T47D (cell line): Measurements from ENCODE around the gene SDK1.

Experiments
- DNase-seq, 2 experiments: peaks; one replicate each; pipeline versions ENCODE4 v3.0.0 to v3.0.0-alpha.2; 2011 to 2012; ENCODE audit warnings: low read depth in 1 of 2, low spot score in 1 of 2
- JUND ChIP-seq: IDR thresholded peaks from 2 replicates; pipeline ENCODE4 v1.6.1; 2012; ENCODE audit warnings: low read depth
- in situ Hi-C: cut with HindIII; loops from 2 replicates; pipeline ENCODE4 v1.10.0; 2016; ENCODE audit warnings: low sequenced_read_pairs, low pct_unique_long_range_greater_than_20kb

Gene SDK1

DNA sequence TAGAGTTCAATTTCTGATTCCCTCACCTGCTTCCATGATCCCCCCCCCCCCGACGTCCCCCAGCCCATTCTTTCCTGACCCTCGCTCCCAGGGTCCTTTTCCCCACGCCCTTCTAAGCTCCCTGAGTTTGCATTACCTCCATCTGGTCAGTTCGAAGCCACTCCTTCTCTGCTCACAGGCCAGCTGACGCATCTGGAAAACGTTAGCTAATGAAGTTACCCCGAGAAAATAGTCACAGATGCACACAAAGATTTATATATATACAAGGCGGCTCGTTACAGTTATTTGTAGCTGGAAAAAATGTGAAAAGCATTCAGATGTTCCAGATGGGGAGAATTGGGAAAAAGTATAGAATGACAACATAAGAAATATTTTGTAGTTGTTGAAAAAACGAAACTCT lies 751.1 kb downstream of the SDK1 start:
- DNase-seq, result no peak
- in situ Hi-C loops, result no loop called here
- TF ChIP-seq JUND, result no peak

DNA sequence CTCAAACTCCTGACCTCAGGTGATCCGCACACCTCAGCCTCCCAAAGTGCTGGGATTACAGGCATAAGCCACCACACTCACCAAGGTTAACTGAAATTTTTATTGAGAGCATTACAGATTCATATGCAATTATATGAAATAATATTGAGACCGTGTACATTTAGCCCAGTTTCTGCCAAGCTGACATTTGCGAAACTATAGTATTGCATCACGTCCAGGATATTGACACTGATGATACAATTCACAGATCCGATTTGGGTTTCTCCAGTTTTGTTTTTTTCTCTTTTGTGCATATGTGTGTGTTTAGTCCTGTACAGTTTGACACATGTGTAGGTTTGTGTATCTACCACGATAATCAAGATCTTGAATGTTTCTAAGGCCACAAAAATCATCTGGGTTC lies 753.1 kb downstream of the SDK1 start:
- in situ Hi-C loops, result no loop called here
- no peak for DNase-seq
- no peak for TF ChIP-seq JUND

DNA sequence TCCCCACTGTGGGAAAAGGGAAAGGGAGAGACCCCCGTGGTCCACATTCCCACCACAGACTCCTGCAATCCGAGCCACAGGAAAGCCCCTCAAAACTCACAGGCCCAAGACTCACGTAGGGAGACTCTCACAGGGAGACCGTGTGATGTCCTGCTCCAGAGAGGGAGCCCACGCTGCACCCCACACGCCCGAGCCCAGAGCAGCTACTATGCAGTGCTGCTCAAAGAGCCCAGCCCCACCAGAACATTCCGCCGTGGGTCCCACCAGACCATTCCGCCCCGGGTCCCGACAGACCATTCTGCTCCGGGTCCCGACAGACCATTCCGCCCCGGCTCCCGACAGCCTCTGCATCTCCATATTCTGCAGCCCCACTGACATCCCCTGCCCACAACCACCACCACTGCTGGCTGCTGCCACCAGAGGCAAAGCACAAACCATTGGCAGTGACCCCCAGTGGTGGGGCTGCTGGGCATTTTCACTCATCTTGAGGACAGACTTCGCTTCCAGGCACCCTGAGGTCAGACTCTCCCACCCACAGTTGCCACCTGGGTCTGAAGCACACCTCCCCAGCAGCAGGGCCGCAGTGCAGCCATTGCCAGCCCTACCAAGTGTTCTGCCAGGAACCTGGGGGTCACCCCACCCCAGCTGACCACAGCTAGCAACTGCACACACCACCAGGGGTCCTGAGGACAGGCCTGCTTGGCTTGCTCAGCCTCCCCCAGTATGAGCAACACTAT lies 755.7 kb downstream of the SDK1 start:
- DNase-seq, result no peak
- TF ChIP-seq JUND, result no peak
- in situ Hi-C loops, result no loop called here

DNA sequence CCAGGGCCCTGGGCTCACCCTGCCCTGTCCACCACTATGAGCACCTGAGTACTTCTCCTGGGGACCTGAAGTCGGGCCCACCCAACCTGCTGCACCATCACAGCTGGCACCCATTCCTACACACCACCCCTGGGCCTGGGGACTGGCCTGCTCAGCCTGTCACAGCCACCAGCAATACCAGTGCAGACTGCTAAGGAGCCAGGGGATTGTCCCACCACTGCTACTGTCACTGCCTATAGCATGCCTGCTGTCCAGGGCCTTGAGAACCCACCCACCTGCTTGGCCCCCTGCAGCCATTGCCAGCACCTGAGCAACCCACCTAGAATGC lies 756.2 kb downstream of the SDK1 start:
- in situ Hi-C loops, result no loop called here
- no peak for DNase-seq
- no peak for TF ChIP-seq JUND

DNA sequence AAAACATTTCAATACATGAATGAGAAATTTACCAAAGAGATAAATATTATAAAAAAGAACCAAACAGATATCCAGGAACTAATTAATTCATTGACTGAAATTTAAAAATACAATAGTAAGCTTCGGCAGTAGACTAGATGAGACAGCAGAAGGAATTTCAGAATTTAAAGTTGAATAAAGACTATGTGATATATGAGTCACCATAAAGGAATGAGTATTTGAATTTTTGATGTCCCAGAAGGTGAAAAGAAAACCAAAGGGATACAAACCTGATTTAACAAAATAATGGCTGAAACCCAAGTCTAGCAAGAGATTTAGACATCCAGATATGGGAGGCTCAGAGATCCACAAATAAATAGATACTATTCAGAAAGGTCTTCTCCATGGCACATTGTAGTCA lies 757.1 kb downstream of the SDK1 start:
- TF ChIP-seq JUND, result no peak
- DNase-seq, result no peak
- in situ Hi-C loops, result no loop called here

DNA sequence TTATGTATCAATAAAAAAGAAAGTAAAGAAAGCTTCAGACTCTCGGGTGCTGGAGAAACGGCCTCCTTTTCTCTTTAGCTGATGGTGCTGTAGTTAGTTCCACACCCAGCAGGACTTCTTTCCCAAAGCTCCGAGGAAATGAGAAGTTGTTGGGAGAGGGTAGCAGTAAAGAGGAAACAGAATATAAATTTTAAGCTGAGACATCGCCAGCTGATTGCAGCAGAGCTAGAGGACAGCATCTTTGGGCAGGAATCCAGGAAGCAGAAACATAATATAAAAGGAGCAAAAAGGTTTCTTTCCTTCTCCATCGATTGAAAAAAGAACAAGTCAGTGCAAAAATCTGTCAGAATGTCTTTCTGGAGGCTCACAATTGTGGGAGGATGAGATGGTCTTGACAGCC lies 764.1 kb downstream of the SDK1 start:
- DNase-seq, result no peak
- TF ChIP-seq JUND, result no peak
- in situ Hi-C loops, result no loop called here

DNA sequence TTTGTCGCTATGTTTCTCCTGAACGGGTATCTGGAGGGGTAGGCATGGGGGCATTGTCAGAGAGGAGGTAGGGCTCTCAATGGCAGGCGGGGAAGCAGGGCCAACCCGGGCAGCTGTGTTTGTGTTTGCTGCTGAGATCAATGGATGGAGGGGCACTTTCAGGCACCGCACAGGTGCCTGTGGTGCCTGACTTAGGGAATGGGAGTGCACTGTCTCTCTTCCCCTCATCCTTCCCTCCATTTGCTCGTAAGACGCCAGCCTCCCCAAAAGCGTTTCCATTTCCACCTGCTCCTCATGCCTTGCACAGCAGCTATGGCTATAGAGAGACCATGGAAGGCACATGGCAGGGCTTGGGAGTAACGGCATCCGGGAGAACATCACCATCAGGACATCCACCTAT lies 765.2 kb downstream of the SDK1 start:
- no peak for TF ChIP-seq JUND
- DNase-seq, result no peak
- in situ Hi-C loops, result no loop called here

DNA sequence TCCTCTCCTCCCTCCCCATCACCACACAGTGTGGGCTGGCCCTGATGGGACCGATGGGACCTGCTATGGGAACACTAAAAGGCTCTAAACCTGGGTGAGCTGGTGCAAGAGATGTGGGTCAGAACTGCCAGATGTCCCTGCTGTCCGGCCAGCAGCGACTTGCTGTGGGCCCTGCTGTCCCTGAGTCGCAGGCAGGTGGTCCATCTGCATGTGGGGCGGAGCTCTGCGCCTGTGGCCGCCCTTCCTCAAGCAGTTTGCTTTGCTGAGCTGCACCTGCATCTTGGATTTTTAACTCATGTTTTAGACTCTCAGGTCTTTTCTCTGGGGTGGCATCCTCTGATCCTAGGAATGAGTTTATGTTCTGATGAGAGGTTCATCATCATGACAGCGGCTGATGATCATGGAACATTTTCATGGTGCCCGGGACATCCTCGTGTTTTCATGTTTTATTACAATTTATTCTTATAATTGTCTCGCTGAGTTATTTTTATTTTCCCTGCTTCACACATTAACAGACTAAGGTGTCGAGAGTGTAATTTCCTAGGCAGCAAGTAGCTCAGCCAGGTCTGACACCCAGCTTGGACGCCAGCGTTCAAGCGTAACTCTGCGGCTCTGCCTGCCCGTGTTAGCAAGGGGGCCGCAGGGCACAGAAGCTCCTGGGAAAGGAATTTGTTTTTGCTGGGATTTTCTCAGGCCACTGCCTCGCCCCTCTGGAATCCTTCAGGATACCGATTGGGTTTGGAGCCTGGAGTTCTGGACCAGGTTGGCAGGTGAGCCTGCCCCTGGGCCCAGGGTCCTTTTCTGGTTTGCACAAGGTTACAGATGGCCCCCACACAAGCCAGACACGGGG lies 765.8 kb downstream of the SDK1 start:
- DNase-seq, result no peak
- TF ChIP-seq JUND, result no peak
- in situ Hi-C loops, result no loop called here

DNA sequence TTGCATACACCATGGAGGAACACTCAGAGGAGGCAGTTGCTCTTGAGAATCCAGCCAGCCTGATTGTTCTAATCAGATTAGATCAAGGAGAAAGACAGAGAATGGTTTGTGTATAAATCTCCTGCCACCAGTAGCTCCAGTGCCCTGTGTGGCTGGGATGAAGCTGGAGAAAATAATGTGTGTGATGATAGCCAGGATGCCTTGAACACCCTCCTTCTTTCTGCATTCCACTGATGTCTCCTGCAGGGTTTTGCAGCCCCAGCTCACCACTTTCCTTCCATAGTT lies 766.4 kb downstream of the SDK1 start:
- in situ Hi-C loops, result no loop called here
- no peak for DNase-seq
- no peak for TF ChIP-seq JUND

DNA sequence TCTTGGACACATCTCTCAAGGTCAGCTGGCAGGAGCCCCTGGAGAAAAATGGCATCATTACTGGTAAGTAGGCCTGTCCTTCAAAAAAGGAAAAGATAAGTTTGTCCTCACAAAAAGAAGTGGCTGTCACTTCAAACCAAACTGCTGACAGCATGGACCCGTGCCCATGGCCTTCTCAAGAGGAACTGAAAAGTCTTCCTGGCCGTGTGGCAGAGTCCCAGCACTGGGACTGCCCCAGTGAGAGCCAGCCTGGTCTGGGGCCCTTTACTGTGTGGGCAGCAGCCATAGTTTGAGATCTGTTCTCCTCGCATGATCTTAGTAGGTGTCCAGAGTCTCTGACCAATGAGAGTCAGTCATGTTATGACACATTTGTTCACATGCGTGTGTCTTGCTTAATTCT lies 766.8 kb downstream of the SDK1 start:
- no peak for TF ChIP-seq JUND
- no peak for DNase-seq
- in situ Hi-C loops, result no loop called here

DNA sequence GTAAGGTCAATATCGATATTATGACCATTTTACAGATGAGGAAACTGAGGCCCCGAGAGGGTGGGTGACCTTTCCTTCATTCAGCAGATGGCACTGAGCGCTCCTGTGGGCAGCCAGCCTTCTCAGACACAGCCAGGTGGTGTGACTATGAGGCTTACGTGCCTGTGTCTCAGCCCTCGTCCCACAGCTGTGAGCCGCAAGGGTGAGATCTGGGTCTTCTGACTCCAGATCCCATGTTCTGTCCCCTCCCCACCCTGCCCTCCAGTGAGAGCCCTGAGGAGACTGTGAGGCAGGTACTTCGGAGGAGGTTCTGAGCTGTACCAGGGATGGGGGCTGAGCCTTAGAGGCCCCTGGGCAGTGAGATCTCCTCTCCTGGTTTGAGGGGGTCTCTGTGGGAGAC lies 767.2 kb downstream of the SDK1 start:
- no peak for TF ChIP-seq JUND
- in situ Hi-C loops, result no loop called here
- no peak for DNase-seq

DNA sequence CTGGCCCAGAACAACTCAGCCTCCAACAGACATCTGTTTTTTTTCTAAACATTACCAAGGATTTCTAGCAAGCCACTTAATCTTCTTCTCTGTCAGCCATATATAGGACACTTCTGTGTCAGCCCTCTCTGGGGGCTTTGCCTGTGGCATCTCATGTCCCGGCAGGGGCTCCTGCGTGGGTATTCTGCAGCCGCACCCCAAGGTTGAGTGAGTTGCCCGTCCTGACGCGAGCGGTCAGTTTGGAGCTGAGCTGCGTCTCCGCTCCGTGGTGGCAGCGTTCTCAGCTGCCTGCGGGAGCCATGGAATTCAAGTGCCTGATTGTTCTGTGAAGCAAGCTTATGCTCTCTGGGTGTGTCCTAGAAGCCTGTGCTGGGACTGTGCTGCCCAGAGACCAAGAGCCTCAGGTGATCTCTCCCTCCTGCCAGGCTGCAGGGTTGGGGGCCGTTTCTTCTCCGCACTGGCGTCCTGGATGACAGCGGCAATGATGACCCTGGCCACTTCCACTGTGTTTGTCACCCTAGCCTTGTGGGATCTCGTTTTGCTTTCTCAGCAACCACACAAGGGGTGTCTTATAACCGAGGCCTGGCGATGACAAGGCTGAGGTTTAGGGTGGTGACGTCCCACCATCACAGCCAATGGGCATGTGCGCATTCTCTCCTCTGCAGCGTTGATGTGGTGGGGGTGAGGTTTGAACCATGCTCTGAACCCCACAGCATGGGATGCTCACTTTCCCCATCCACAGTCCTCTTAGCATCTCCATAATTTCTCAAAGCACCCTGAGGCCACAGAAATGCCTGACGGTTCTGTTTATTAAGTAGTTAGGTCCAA lies 768.4 kb downstream of the SDK1 start:
- DNase-seq, result no peak
- no peak for TF ChIP-seq JUND
- in situ Hi-C loops, result no loop called here

DNA sequence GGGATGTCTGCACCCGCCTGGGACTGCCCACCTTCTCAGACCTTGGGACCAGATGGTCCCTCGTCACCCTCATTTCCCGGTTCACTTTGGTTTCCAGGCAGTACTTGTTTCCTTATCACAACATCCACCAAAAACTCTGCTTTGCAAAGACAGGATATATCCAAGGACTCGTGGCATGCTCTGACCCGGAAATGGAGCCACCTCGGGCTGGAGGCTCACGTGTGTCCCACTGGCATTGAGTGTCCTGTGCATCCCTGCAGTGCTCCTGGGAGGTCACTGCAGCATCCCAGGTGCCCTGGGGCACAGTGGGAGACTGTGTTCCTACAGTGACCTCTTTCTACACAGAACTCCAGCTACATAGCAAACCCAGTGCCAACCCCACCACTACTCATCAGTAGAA lies 769.2 kb downstream of the SDK1 start:
- TF ChIP-seq JUND, result no peak
- DNase-seq, result no peak
- in situ Hi-C loops, result no loop called here
